ENCODE data around the gene GNB4. TPM values are rescaled to one million over a fixed set of nuclear protein-coding genes. Genes with fewer than 3 reads are reported as not detected.

The GNB4 gene
- polyA plus RNA-seq, 1 of the 3 experiments (the other 2 are of a cell fraction), result 8.7 TPM

DNA sequence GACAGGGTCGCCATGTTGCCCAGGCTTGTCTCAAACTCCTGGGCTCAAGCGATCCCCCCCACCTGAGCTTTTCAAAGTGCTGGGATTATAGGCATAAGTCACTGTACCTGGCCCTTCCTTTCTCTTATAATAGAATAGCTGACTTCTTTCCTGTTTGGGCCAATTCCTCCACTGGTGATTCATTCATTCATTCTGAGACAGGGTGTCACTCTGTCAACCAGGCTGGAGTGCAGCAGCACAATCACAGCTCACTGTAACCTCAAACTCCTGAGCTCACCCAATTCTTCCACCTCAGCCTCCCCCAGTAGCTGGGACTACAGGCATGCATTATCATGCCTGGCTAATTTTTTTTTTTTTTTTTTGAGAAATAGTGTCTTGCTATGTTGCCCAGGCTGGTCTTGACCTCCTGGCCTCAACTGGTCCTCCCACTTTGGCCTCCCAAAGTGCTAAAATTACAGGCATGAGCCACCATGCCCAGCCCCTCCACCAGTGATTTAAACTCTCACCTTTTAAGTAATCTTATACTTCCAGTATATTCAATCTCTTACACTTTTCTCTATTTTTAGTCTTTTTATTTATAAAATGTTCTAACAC, 20.9 kb downstream of the GNB4 start:
- no peaks in the 10 kb centered on the region; a peak in 1 of 4 replicates for H3K4me1 ChIP-seq (ENCODE audit: control insufficient read depth in 1 of 2, insufficient read depth in 2 of 2, low read depth in 1 of 2, low read length in 1 of 2)
- CTCF ChIA-PET, result interaction anchor here (0.7 to 1.2 kb wide), 2 partner anchors 19 to 128 kb away, joined by 3 to 4 read pairs; no protein-coding TSS in a partner anchor
- no peaks in the 10 kb centered on the region for H3K27me3 ChIP-seq (ENCODE audit: insufficient read depth)
- no peak overlapping the region for H2AFZ ChIP-seq (ENCODE audit: low read depth)
- no peaks in the 10 kb centered on the region for H3F3A ChIP-seq (replicated peaks; ENCODE audit: insufficient read depth)
- DNase-seq, result no peak
- H3K36me3 ChIP-seq (replicated peaks in 1 of 2; ENCODE audit: control insufficient read depth in 1 of 2, insufficient read depth in 2 of 2, low read length in 1 of 2), result peaks cover 0 to 11% of the 10 kb centered on the region in 2 experiments
- H3K4me3 ChIP-seq (ENCODE audit: low read depth in 2 of 2, low read length in 1 of 2), result no peak overlapping the region
- no peak overlapping the region for H3K4me2 ChIP-seq
- H3K27ac ChIP-seq (ENCODE audit: low read depth in 2 of 2, low read length in 1 of 2), result no peak overlapping the region
- WGBS (ENCODE audit: low lambda C conversion rate), result 79% methylated on average over 2 of the region's 2 CpGs
- H3K9me2 ChIP-seq, result no peaks in the 10 kb centered on the region
- H3K9me3 ChIP-seq, result no peaks in the 10 kb centered on the region
- H4K20me1 ChIP-seq (ENCODE audit: insufficient read depth), result peaks cover 18% of the 10 kb centered on the region; the same call in 1 of the 2 replicates
- peaks cover 83% of the 10 kb centered on the region for H3K79me2 ChIP-seq (ENCODE audit: insufficient read depth)
- POLR2A ChIA-PET, result no interaction called here
- TF ChIP-seq, protein P1, sequence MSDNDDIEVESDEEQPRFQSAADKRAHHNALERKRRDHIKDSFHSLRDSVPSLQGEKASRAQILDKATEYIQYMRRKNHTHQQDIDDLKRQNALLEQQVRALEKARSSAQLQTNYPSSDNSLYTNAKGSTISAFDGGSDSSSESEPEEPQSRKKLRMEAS (IDR thresholded peaks at IDR 0.05; ENCODE audit: low read depth), result no peak
- TF ChIP-seq TEAD4 (IDR thresholded peaks at IDR 0.05; ENCODE audit: borderline replicate concordance, insufficient read depth) (no peak), NFIC (IDR thresholded peaks at IDR 0.05; ENCODE audit: borderline replicate concordance) (no peak), CHD2 (IDR thresholded peaks at IDR 0.05; ENCODE audit: low read length, partially characterized antibody) (no peak), SMC3 (IDR thresholded peaks at IDR 0.05; ENCODE audit: low read depth, low read length) (no peak), EZH2phosphoT487 (IDR thresholded peaks at IDR 0.05; ENCODE audit: borderline replicate concordance, low read depth) (no peak), GATA2 (CRISPR knock-in tag; IDR thresholded peaks at IDR 0.05) (no peak), TAF1 (IDR thresholded peaks at IDR 0.05; ENCODE audit: borderline replicate concordance, low read depth, low read length) (no peak)
- TF ChIP-seq, protein P2, sequence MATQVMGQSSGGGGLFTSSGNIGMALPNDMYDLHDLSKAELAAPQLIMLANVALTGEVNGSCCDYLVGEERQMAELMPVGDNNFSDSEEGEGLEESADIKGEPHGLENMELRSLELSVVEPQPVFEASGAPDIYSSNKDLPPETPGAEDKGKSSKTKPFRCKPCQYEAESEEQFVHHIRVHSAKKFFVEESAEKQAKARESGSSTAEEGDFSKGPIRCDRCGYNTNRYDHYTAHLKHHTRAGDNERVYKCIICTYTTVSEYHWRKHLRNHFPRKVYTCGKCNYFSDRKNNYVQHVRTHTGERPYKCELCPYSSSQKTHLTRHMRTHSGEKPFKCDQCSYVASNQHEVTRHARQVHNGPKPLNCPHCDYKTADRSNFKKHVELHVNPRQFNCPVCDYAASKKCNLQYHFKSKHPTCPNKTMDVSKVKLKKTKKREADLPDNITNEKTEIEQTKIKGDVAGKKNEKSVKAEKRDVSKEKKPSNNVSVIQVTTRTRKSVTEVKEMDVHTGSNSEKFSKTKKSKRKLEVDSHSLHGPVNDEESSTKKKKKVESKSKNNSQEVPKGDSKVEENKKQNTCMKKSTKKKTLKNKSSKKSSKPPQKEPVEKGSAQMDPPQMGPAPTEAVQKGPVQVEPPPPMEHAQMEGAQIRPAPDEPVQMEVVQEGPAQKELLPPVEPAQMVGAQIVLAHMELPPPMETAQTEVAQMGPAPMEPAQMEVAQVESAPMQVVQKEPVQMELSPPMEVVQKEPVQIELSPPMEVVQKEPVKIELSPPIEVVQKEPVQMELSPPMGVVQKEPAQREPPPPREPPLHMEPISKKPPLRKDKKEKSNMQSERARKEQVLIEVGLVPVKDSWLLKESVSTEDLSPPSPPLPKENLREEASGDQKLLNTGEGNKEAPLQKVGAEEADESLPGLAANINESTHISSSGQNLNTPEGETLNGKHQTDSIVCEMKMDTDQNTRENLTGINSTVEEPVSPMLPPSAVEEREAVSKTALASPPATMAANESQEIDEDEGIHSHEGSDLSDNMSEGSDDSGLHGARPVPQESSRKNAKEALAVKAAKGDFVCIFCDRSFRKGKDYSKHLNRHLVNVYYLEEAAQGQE (IDR thresholded peaks at IDR 0.05; ENCODE audit: low read depth, low read length), result no peak
- no peak overlapping the region for H3K9ac ChIP-seq

DNA sequence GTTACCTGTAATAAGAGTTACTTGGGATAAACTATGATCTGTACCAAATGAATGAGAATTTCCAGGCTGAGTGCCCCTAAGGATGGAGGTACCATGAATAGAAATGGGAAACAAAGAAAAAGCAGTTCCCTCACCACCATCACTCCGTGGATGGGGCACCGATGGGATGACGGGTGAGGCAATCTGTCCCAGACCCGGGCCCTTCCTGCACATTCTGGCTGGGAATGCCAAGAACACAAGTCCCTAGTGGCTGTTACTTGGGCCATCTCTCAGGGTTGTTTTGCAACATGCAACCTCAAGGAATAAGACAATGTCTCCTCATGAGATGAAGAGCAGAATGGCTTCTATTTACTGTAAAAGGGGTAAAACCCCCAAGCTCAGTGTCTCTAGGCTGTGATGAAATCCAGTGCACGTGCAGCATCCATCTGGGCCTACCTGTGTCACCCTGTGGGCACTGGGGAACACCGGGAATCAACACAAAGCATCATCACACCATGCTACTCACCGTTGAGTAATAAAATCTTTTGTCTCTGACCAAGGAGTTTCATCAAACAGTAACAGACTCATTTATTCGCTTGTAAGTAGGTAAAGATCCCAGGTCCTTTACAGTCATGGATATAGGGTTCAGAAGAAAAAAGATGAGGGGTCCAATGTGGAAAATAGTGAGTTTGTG, 22.3 kb downstream of the GNB4 start:
- peaks cover 72% of the 10 kb centered on the region for H3K79me2 ChIP-seq (ENCODE audit: insufficient read depth)
- H3K4me1 ChIP-seq (ENCODE audit: control insufficient read depth in 1 of 2, insufficient read depth in 2 of 2, low read depth in 1 of 2, low read length in 1 of 2), result no peaks in the 10 kb centered on the region; a peak in 1 of 4 replicates
- H3K4me2 ChIP-seq, result no peak overlapping the region
- no peak overlapping the region for H3K4me3 ChIP-seq (ENCODE audit: low read depth in 2 of 2, low read length in 1 of 2)
- no peak for DNase-seq
- no peak overlapping the region for H3K27ac ChIP-seq (ENCODE audit: low read depth in 2 of 2, low read length in 1 of 2)
- H3F3A ChIP-seq (replicated peaks; ENCODE audit: insufficient read depth), result no peaks in the 10 kb centered on the region
- H3K36me3 ChIP-seq (replicated peaks in 1 of 2; ENCODE audit: control insufficient read depth in 1 of 2, insufficient read depth in 2 of 2, low read length in 1 of 2), result peaks cover 1 to 20% of the 10 kb centered on the region in 2 experiments
- no peaks in the 10 kb centered on the region for H3K9me3 ChIP-seq
- ChIA-PET CTCF (interaction anchor here (1.0 to 1.2 kb wide), 2 partner anchors 10 to 21 kb away, joined by 3 to 4 read pairs; no protein-coding TSS in a partner anchor), POLR2A (no interaction called here)
- no peak overlapping the region for H3K9ac ChIP-seq
- H3K27me3 ChIP-seq (ENCODE audit: insufficient read depth), result no peaks in the 10 kb centered on the region
- H2AFZ ChIP-seq (ENCODE audit: low read depth), result no peak overlapping the region
- 92% methylated on average over 8 of the region's 8 CpGs for WGBS (ENCODE audit: low lambda C conversion rate)
- H3K9me2 ChIP-seq, result no peaks in the 10 kb centered on the region
- peaks cover 11% of the 10 kb centered on the region; the same call in 1 of the 2 replicates for H4K20me1 ChIP-seq (ENCODE audit: insufficient read depth)
- TF ChIP-seq TCF12 (IDR thresholded peaks at IDR 0.05), result no peak
- TF ChIP-seq, protein P3, sequence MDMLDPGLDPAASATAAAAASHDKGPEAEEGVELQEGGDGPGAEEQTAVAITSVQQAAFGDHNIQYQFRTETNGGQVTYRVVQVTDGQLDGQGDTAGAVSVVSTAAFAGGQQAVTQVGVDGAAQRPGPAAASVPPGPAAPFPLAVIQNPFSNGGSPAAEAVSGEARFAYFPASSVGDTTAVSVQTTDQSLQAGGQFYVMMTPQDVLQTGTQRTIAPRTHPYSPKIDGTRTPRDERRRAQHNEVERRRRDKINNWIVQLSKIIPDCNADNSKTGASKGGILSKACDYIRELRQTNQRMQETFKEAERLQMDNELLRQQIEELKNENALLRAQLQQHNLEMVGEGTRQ (IDR thresholded peaks at IDR 0.05; ENCODE audit: borderline replicate concordance, low read depth, low read length), result no peak
- TF ChIP-seq, protein P2 (IDR thresholded peaks at IDR 0.05; ENCODE audit: low read depth, low read length), result no peak
- TF ChIP-seq, protein P4, sequence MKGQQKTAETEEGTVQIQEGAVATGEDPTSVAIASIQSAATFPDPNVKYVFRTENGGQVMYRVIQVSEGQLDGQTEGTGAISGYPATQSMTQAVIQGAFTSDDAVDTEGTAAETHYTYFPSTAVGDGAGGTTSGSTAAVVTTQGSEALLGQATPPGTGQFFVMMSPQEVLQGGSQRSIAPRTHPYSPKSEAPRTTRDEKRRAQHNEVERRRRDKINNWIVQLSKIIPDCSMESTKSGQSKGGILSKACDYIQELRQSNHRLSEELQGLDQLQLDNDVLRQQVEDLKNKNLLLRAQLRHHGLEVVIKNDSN (IDR thresholded peaks at IDR 0.05; ENCODE audit: borderline replicate concordance, low read depth), result no peak
- TF ChIP-seq, protein P5, sequence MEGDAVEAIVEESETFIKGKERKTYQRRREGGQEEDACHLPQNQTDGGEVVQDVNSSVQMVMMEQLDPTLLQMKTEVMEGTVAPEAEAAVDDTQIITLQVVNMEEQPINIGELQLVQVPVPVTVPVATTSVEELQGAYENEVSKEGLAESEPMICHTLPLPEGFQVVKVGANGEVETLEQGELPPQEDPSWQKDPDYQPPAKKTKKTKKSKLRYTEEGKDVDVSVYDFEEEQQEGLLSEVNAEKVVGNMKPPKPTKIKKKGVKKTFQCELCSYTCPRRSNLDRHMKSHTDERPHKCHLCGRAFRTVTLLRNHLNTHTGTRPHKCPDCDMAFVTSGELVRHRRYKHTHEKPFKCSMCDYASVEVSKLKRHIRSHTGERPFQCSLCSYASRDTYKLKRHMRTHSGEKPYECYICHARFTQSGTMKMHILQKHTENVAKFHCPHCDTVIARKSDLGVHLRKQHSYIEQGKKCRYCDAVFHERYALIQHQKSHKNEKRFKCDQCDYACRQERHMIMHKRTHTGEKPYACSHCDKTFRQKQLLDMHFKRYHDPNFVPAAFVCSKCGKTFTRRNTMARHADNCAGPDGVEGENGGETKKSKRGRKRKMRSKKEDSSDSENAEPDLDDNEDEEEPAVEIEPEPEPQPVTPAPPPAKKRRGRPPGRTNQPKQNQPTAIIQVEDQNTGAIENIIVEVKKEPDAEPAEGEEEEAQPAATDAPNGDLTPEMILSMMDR (IDR thresholded peaks at IDR 0.05), result no peak
